Ishikawa (cell line): ENCODE measurements around the gene TBATA.

Source experiments
- CEBPB ChIP-seq: IDR thresholded peaks from 2 replicates; pipeline ENCODE4 v1.6.1; 2012
- EP300 ChIP-seq: IDR thresholded peaks from 2 replicates; pipeline ENCODE4 v1.6.1; 2012; ENCODE audit warnings: borderline replicate concordance
- FOXM1 ChIP-seq: IDR thresholded peaks from 2 replicates; pipeline ENCODE4 v1.6.1; 2012; ENCODE audit warnings: low read depth, borderline replicate concordance
- RAD21 ChIP-seq: IDR thresholded peaks from 2 replicates; pipeline ENCODE4 v1.6.1; 2012; ENCODE audit warnings: low read depth
- YY1 ChIP-seq: IDR thresholded peaks from 2 replicates; pipeline ENCODE4 v1.6.1; 2012; ENCODE audit warnings: low read depth
- ZBTB7A ChIP-seq: IDR thresholded peaks from 2 replicates; pipeline ENCODE4 v1.6.1; 2012; ENCODE audit warnings: low read depth
- TF ChIP-seq, protein P1 (sequence below): IDR thresholded peaks from 2 replicates; pipeline ENCODE4 v1.6.1; 2012

DNA sequence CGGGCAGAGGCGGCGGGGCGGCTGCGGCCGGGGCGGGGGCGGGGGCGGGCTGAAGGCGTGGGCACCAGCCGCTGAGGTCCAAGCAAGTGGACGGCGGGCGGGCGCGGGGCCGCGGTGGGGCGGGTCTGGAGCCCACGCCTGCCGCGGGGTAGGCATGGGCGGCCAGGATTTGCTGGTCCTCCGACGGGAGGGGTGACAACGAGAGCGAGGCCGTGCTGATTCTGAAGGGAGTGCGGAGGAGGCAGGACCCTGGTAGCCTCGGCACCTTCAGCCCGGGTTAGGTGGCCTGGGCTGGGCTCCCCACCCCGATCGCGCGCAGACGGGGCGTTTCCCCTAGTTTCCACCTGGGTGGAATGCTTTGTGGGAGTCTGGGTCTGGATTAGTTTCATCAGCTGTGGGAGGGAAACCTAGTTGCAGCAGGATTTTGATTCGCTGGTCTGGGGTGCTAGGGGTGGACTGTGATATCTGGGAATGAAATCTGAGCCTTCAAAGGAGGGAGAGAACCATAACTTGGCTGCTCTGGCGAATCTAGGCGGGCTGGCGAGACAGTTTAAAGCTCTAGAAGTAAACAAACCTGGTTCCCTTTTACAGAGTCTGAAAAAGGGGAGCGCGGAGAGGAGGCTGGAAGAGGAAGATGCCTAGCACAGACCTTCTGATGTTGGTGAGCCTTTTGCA lies 31.2 kb upstream of the TBATA start:
- TF ChIP-seq YY1 (no peak), FOXM1 (no peak), CEBPB (0 out of 2 replicates have a peak, but pooled peaks have one; percentile 3), RAD21 (no peak), ZBTB7A (no peak), EP300 (no peak; the same call in 1 of the 2 replicates)
- TF ChIP-seq, protein P1, sequence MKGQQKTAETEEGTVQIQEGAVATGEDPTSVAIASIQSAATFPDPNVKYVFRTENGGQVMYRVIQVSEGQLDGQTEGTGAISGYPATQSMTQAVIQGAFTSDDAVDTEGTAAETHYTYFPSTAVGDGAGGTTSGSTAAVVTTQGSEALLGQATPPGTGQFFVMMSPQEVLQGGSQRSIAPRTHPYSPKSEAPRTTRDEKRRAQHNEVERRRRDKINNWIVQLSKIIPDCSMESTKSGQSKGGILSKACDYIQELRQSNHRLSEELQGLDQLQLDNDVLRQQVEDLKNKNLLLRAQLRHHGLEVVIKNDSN, result no peak
